ENCODE data around the gene NDUFB7. TPM values are rescaled to one million over a fixed set of nuclear protein-coding genes. Genes with fewer than 3 reads are reported as not detected.

NDUFB7 gene
- total and polyA plus RNA-seq, 2 of the 8 experiments (the other 6 are each of a cell fraction or from before 2014, with no cell fraction given): 151 to 740 TPM

- TF ChIP-seq CHD7 (IDR thresholded peaks at IDR 0.05; ENCODE audit: insufficient replicate concordance, low read length) (no peak), GTF2F1 (IDR thresholded peaks at IDR 0.05; ENCODE audit: borderline replicate concordance, low read depth, low read length) (no peak), PHF8 (conservative IDR thresholded peaks at IDR 0.05; ENCODE audit: low read depth, low read length) (no peak), FOSL1 (IDR thresholded peaks at IDR 0.05; ENCODE audit: insufficient read depth, low read depth, low read length) (no peak), KDM1A (IDR thresholded peaks at IDR 0.05; ENCODE audit: borderline replicate concordance, low read length) (no peak), GABPA (IDR thresholded peaks at IDR 0.05; ENCODE audit: borderline replicate concordance, insufficient read depth, low read length) (no peak), EGR1 (IDR thresholded peaks at IDR 0.05; ENCODE audit: borderline replicate concordance, low read depth, low read length) (no peak), SRF (IDR thresholded peaks at IDR 0.05; ENCODE audit: low read depth, low read length) (no peak), TAF1 (IDR thresholded peaks at IDR 0.05; ENCODE audit: low read depth, low read length) (no peak), MAFK (IDR thresholded peaks at IDR 0.05; ENCODE audit: low read depth, low read length) (no peak), SP1 (IDR thresholded peaks at IDR 0.05; ENCODE audit: low read depth, low read length) (no peak), TEAD4 (IDR thresholded peaks at IDR 0.05; ENCODE audit: low read depth, low read length) (no peak)
Observed at GRCh38 chr19:14576363-14576762, 4.5 kb upstream of the NDUFB7 start (continued).

All from H1 (cell line).